22Rv1 (cell line): ENCODE data around the gene RBKS.

Experiments
- H3K27ac ChIP-seq: fragments of 450-650 bp; 2 replicates; pipeline ENCODE4 v1.5.1; 2017
- CTCF ChIP-seq: fragments of 450-650 bp; IDR thresholded peaks from 2 replicates; pipeline ENCODE4 v1.5.1; 2017; ENCODE audit warnings: mild to moderate bottlenecking
- ZFX ChIP-seq: fragments of 450-650 bp; IDR thresholded peaks from 2 replicates; pipeline ENCODE4 v1.6.1; 2017; ENCODE audit warnings: antibody characterized with exemption, borderline replicate concordance

RBKS gene

DNA sequence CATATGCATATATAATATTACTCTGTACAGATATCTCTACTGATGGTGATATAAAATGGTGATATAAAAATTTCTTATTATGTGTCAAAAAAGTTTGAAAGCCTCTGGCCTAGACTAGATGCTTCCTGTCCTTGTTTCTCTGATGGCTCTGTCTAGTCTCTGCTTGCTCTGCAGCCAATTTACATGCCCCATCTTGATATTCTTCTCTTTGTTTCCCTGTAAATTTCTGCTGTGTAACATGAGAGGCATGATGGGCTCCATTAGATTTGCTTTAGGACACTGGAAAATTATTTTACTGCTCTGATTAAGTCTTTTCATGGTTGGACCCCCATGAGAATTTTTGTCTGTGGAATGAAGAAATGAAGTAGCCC lies 24.6 kb upstream of the RBKS start:
- H3K27ac ChIP-seq: no peak overlapping the region
- no peak for TF ChIP-seq ZFX
- TF ChIP-seq CTCF: no peak

- TF ChIP-seq ZFX: no peak
- TF ChIP-seq CTCF: no peak
- no peak overlapping the region for H3K27ac ChIP-seq
These were observed 24.0 kb upstream of the RBKS start for GRCh38 chr2:27914041-27914804.

DNA sequence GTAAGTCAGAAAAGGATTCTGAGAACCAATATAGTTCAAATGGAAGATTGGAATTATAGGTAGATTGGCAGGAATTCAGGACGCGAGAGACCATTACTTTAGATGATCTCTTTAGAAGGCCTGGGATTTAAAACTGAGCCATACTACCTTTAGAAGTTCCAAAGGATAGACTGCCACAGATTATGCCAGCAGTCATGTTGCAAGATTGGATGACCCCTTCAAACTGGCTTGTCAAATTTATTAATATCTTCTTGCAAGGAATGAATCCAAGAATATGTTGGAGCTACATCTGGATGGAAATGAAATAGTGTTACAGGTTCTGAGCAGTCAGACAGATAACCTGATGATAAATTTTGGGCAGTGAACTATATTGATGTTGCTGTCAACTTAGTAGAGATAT lies 22.3 kb upstream of the RBKS start:
- TF ChIP-seq CTCF (no peak), ZFX (no peak)
- H3K27ac ChIP-seq: no peak overlapping the region

DNA sequence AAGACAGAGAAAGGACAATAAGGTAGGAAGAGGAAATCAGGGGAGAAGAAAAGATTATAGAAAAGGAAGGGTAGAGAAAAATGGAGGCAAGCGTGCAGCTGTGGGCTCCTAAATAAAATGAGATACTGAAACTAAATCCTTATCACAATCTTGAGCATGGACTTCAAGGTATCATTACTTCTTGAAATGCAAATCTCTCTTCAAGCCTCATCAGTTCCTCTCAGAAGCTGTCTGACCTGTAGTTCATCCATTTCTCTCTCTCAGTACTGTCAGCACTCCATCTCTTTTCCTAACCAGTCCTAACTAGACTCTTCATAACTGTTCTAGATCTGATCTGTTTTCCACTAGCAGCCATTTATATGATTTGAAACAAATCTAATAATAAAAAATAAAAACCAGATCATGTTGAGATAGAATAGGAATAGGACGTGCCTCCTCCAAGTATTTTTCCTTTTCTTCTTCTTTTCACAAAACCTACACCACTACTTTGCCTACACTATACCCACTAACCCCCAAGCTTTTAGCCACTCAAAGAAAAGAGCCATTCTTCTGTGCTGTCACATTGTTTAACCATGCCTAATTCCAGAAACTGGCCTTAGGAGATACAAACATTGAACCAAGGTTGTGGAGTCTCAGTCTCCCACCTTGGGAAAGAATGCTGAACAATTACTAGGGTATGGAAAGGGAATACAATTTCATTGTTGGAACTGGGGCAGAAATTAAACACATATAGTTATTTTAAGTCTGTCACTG lies 21.4 kb upstream of the RBKS start:
- no peak overlapping the region for H3K27ac ChIP-seq
- TF ChIP-seq CTCF (no peak), ZFX (no peak)

- no peak for TF ChIP-seq CTCF
- TF ChIP-seq ZFX: no peak
- H3K27ac ChIP-seq: no peak overlapping the region
These were observed 19.7 kb upstream of the RBKS start for GRCh38 chr2:27909901-27910300.

- no peak for TF ChIP-seq CTCF
- no peak for TF ChIP-seq ZFX
- no peak overlapping the region for H3K27ac ChIP-seq
These were observed 17.4 kb upstream of the RBKS start for GRCh38 chr2:27907547-27907946.

GRCh38 chr2:27906074-27906473 lies 15.9 kb upstream of the RBKS start:
- H3K27ac ChIP-seq: no peak overlapping the region
- no peak for TF ChIP-seq CTCF
- TF ChIP-seq ZFX: no peak
